Body of pancreas (tissue), 4 donors: Measurements from ENCODE around the gene MYADML2. TPM values are rescaled to one million over a fixed set of nuclear protein-coding genes. Genes with fewer than 3 reads are reported as not detected.

Experiments used
- ATAC-seq: fragments of 150-250 bp; one replicate; pipeline ENCODE4 v1.9.1; 2016
- DNase-seq, 4 donors: peaks; one replicate each; pipeline ENCODE4 v3.0.0-alpha.2; 2019
- H3K27ac ChIP-seq, 4 donors: fragments of 200-600 bp; sonication (generic); 1 replicate in 3 of 4; 2 replicates in 1 of 4; pipeline versions ENCODE4 v1.5.1 to v1.6.1; 2016 to 2019; ENCODE audit warnings: mild to moderate bottlenecking in 1 of 4, mixed read lengths in 1 of 4, moderate library complexity in 1 of 4
- H3K27me3 ChIP-seq, 2 donors: fragments of 200-600 bp; sonication (generic); one replicate each; pipeline ENCODE4 v1.6.0; 2016; ENCODE audit warnings: mild to moderate bottlenecking in 1 of 2
- H3K36me3 ChIP-seq, 2 donors: fragments of 200-600 bp; sonication (generic); replicated peaks in 1 of 2; 2 replicates each; pipeline ENCODE4 v1.5.1; 2016; ENCODE audit warnings: low read depth in 2 of 2; ENCODE audit not compliant: insufficient read depth in 1 of 2
- H3K4me1 ChIP-seq: fragments of 200-600 bp; sonication (generic); one replicate; pipeline ENCODE4 v1.6.0; 2016
- H3K4me3 ChIP-seq, 2 donors: fragments of 200-600 bp; sonication (generic); 1 replicate in 1 of 2; 2 replicates in 1 of 2; pipeline ENCODE4 v1.5.1; 2016 to 2019
- H3K9me3 ChIP-seq, 3 donors: fragments of 200-600 bp; sonication (generic); 1 replicate in 2 of 3; 2 replicates in 1 of 3; pipeline ENCODE4 v1.5.1; 2016
- CTCF ChIP-seq, 7 experiments: fragments of 450-650 bp in 4 of 7; fragments of 200-600 bp in 3 of 7; sonication (generic) in 3 of 7; IDR thresholded peaks; one replicate each; pipeline ENCODE4 v1.5.1; 2016 to 2019; ENCODE audit warnings: antibody characterized with exemption in 7 of 7
- POLR2A ChIP-seq, 3 donors: fragments of 450-650 bp; IDR thresholded peaks; one replicate each; pipeline ENCODE4 v1.6.1; 2016; ENCODE audit warnings: antibody characterized with exemption in 3 of 3, mild to moderate bottlenecking in 2 of 3
- WGBS, 2 donors: methylation state at CpG; one replicate each; pipeline ENCODE4 v1.1.5; 2017; 5-methylcytosine and 5-hydroxymethylcytosine counted together
- intact Hi-C: fragments of 100-400 bp; cut with DNase I; formaldehyde crosslinking; loops from one replicate; pipeline ENCODE4 v1.15.1; 2023
- total RNA-seq, 2 donors: library from RNA; depleted of rRNA; stranded (reverse); fragments of >200 nt; gene quantifications; one replicate each; pipeline ENCODE4 v1.1.0, GENCODE V29; 2016

MYADML2 gene
- total RNA-seq, 2 donors from 2014 or later, result not detected

- H3K4me3 ChIP-seq, result no peak within 1 kb of the TSS
- no peaks in the 10 kb centered on the region for H3K27me3 ChIP-seq
- intact Hi-C loops, result no loop called here
- WGBS, 2 donors, result 2 to 3% methylated on average over 6 to 64 of the region's 79 CpGs
- TF ChIP-seq POLR2A (IDR thresholded peaks at IDR 0.05) (no peak), CTCF (IDR thresholded peaks at IDR 0.05) (no peak)
- peaks cover 2 to 4% of the 10 kb centered on the region in 2 donors for H3K36me3 ChIP-seq
- peak in 2 of 4 donors; percentile 47 to 58 for DNase-seq
- ATAC-seq, result peak; percentile 59
- H3K4me1 ChIP-seq, result peaks cover 18% of the 10 kb centered on the region
- H3K9me3 ChIP-seq, result no peaks in the 10 kb centered on the region
- no peak within 1 kb of the TSS for H3K27ac ChIP-seq
These were observed 44.9 kb downstream of the MYADML2 start, which contains the start of gene NPB for GRCh38 chr17:81902023-81902652. Gene NPB, plus strand, starts transcription at chr17:81902238. Its CDS starts 40 bp downstream, at chr17:81902278.

GRCh38 chr17:81901167-81902022, 45.6 kb downstream of the MYADML2 start:
- Histone ChIP-seq H3K36me3 (peaks cover 2 to 4% of the 10 kb centered on the region in 2 donors), H3K4me1 (peaks cover 18% of the 10 kb centered on the region), H3K27me3 (no peaks in the 10 kb centered on the region), H3K27ac (no peak overlapping the region), H3K4me3 (no peak overlapping the region), H3K9me3 (no peaks in the 10 kb centered on the region)
- DNase-seq (no peak), ATAC-seq (no peak)
- intact Hi-C loops, result no loop called here
- 72 to 92% methylated on average over 5 to 15 of the region's 21 CpGs for WGBS, 2 donors
- no peak for TF ChIP-seq POLR2A (IDR thresholded peaks at IDR 0.05)

GRCh38 chr17:81900181-81900820, 46.7 kb downstream of the MYADML2 start:
- H3K4me3 ChIP-seq, result no peak overlapping the region
- peaks cover 2 to 4% of the 10 kb centered on the region in 2 donors for H3K36me3 ChIP-seq

GRCh38 chr17:81899514-81900166, 47.4 kb downstream of the MYADML2 start:
- H3K4me3 ChIP-seq, result no peak overlapping the region
- TF ChIP-seq CTCF (IDR thresholded peaks at IDR 0.05), result no peak
- no peak for TF ChIP-seq POLR2A (IDR thresholded peaks at IDR 0.05)
- H3K27ac ChIP-seq, result no peak overlapping the region
- 90 to 93% methylated on average over 12 to 19 of the region's 22 CpGs for WGBS, 2 donors
- no peak for DNase-seq
- ATAC-seq, result no peak
- peaks cover 2 to 4% of the 10 kb centered on the region in 2 donors for H3K36me3 ChIP-seq
- peaks cover 18% of the 10 kb centered on the region for H3K4me1 ChIP-seq
- no peaks in the 10 kb centered on the region for H3K9me3 ChIP-seq
- no peaks in the 10 kb centered on the region for H3K27me3 ChIP-seq
- intact Hi-C loops, result no loop called here

More at GRCh38 chr17:81900181-81900820, 46.7 kb downstream of the MYADML2 start:
- DNase-seq (no peak), ATAC-seq (no peak)
- peaks cover 18% of the 10 kb centered on the region for H3K4me1 ChIP-seq
- H3K27ac ChIP-seq, result no peak overlapping the region
- intact Hi-C loops, result no loop called here
- no peaks in the 10 kb centered on the region for H3K9me3 ChIP-seq
- H3K27me3 ChIP-seq, result no peaks in the 10 kb centered on the region
- no peak for TF ChIP-seq CTCF (IDR thresholded peaks at IDR 0.05)
- TF ChIP-seq POLR2A (IDR thresholded peaks at IDR 0.05), result no peak
- 77 to 81% methylated on average over 3 to 18 of the region's 18 CpGs for WGBS, 2 donors
